ENCODE data around the gene PIGQ.

GRCh38 chr16:580946-581498 lies 11.3 kb downstream of the PIGQ start:
- TF ChIP-seq CTCF (conservative IDR thresholded peaks at IDR 0.05): no peak
- no peak for TF ChIP-seq EZH2 (IDR thresholded peaks at IDR 0.05; ENCODE audit: low read depth)

Data from PC-9 (cell line).